GM23338 (cell line): ENCODE results near the gene ZSWIM1. TPM values are rescaled to one million over a fixed set of nuclear protein-coding genes. Genes with fewer than 3 reads are reported as not detected.

Experiments used
- ATAC-seq: fragments of 200-7000 bp; cut with Tn5 transposase; 3 replicates; pipeline ENCODE4 v1.9.1; 2020
- DNase-seq: peaks from one replicate; pipeline ENCODE4 v3.0.0-alpha.2; 2015; ENCODE audit warnings: low spot score
- H2AFZ ChIP-seq: fragments of 200-600 bp; sonication (generic); 2 replicates; pipeline ENCODE4 v1.8.0; 2016; ENCODE audit warnings: antibody characterized with exemption, mild to moderate bottlenecking, moderate library complexity
- H3F3A ChIP-seq: fragments of 200-600 bp; sonication (generic); replicated peaks from 2 replicates; pipeline ENCODE4 v1.8.0; 2017; ENCODE audit warnings: antibody characterized with exemption, mixed run types, low read depth
- H3K27ac ChIP-seq: fragments of 200-600 bp; sonication (generic); 2 replicates; pipeline ENCODE4 v1.6.1; 2016; ENCODE audit warnings: low read depth
- H3K27me3 ChIP-seq: fragments of 200-600 bp; sonication (generic); 2 replicates; pipeline ENCODE4 v1.8.0; 2016; ENCODE audit warnings: mild to moderate bottlenecking, mixed run types, moderate library complexity; ENCODE audit not compliant: insufficient read depth
- H3K36me3 ChIP-seq: fragments of 200-600 bp; sonication (generic); 2 replicates; pipeline ENCODE4 v1.8.0; 2016; ENCODE audit warnings: mild to moderate bottlenecking; ENCODE audit not compliant: insufficient read depth
- H3K4me1 ChIP-seq: fragments of 200-600 bp; sonication (generic); 2 replicates; pipeline ENCODE4 v1.8.0; 2016; ENCODE audit warnings: mild to moderate bottlenecking, moderate library complexity; ENCODE audit not compliant: insufficient read depth
- H3K4me2 ChIP-seq: fragments of 200-600 bp; sonication (generic); 2 replicates; pipeline ENCODE4 v1.7.1; 2017; ENCODE audit warnings: mixed run types
- H3K4me3 ChIP-seq: fragments of 200-600 bp; sonication (generic); 2 replicates; pipeline ENCODE4 v1.6.1; 2016; ENCODE audit warnings: mixed run types
- H3K79me2 ChIP-seq: fragments of 200-600 bp; sonication (generic); replicated peaks from 2 replicates; pipeline ENCODE4 v1.8.0; 2017; ENCODE audit warnings: mild to moderate bottlenecking; ENCODE audit not compliant: insufficient read depth
- H3K9me2 ChIP-seq: fragments of 200-600 bp; sonication (generic); 2 replicates; pipeline ENCODE4 v1.8.0; 2017; ENCODE audit not compliant: insufficient read depth
- H4K20me1 ChIP-seq: fragments of 200-600 bp; sonication (generic); replicated peaks from 2 replicates; pipeline ENCODE4 v1.8.0; 2017; ENCODE audit warnings: mild to moderate bottlenecking; ENCODE audit not compliant: insufficient read depth
- H3K27ac Mint-ChIP-seq: 2 replicates; pipeline ENCODE4 v1.8.0; 2020; ENCODE audit warnings: inconsistent platforms, mild to moderate bottlenecking, moderate library complexity, mixed read lengths
- H3K27me3 Mint-ChIP-seq: 3 replicates; pipeline ENCODE4 v1.8.0; 2022; ENCODE audit warnings: low read depth, mild to moderate bottlenecking, moderate library complexity, mixed read lengths, inconsistent platforms; ENCODE audit not compliant: insufficient read depth, poor library complexity
- H3K36me3 Mint-ChIP-seq: 3 replicates; pipeline ENCODE4 v1.8.0; 2021; ENCODE audit warnings: low read depth, mild to moderate bottlenecking, inconsistent platforms, moderate library complexity, mixed read lengths
- H3K4me1 Mint-ChIP-seq: 3 replicates; pipeline ENCODE4 v1.8.0; 2020; ENCODE audit warnings: mild to moderate bottlenecking, inconsistent platforms, mixed read lengths
- H3K4me3 Mint-ChIP-seq: 3 replicates; pipeline ENCODE4 v1.8.0; 2021; ENCODE audit warnings: moderate library complexity, mild to moderate bottlenecking, inconsistent platforms, mixed read lengths
- H3K9me3 Mint-ChIP-seq: 3 replicates; pipeline ENCODE4 v1.8.0; 2020; ENCODE audit warnings: moderate library complexity, mild to moderate bottlenecking, inconsistent platforms, mixed read lengths
- CREB1 ChIP-seq: fragments of 250-450 bp; sonication (Bioruptor Pico); IDR thresholded peaks from 2 replicates; pipeline ENCODE4 v1.5.0; 2020; ENCODE audit warnings: low read depth, mild to moderate bottlenecking, moderate library complexity
- EZH2 ChIP-seq: fragments of 200-600 bp; sonication (generic); IDR thresholded peaks from one replicate; pipeline ENCODE4 v1.8.0; 2017; ENCODE audit warnings: antibody characterized with exemption, mild to moderate bottlenecking, low read depth; ENCODE audit not compliant: unreplicated experiment
- EZH2phosphoT487 ChIP-seq: fragments of 200-600 bp; sonication (generic); IDR thresholded peaks from one replicate; pipeline ENCODE4 v1.8.1; 2018; ENCODE audit warnings: antibody characterized with exemption; ENCODE audit not compliant: unreplicated experiment
- JUNB ChIP-seq: IDR thresholded peaks from one replicate; pipeline ENCODE4 v1.6.1; 2016; ENCODE audit warnings: antibody characterized with exemption; ENCODE audit not compliant: unreplicated experiment
- NANOG ChIP-seq: IDR thresholded peaks from 2 replicates; pipeline ENCODE4 v1.6.1; 2016; ENCODE audit warnings: antibody characterized with exemption, borderline replicate concordance
- POLR2AphosphoS5 ChIP-seq: IDR thresholded peaks from 2 replicates; pipeline ENCODE4 v1.6.1; 2016; ENCODE audit warnings: antibody characterized with exemption, low read depth
- STAT1 ChIP-seq: IDR thresholded peaks from one replicate; pipeline ENCODE4 v1.6.1; 2016; ENCODE audit warnings: antibody characterized with exemption; ENCODE audit not compliant: unreplicated experiment
- ZNF114 ChIP-seq: fragments of 250-450 bp; sonication (Bioruptor Pico); IDR thresholded peaks from 2 replicates; pipeline ENCODE4 v1.5.0; 2020; ENCODE audit warnings: mild to moderate bottlenecking, moderate library complexity
- ZNF331 ChIP-seq: fragments of 250-450 bp; sonication (Bioruptor Pico); IDR thresholded peaks from 2 replicates; pipeline ENCODE4 v1.5.0; 2020; ENCODE audit warnings: low read depth, mild to moderate bottlenecking, moderate library complexity
- polyA plus RNA-seq: library from polyadenylated mRNA; unstranded; fragments of >200 nt; fragmentation: Nextera tagmentation; extraction: Ambion mirVana; gene quantifications from 2 replicates; pipeline ENCODE4 v1.2.1, GENCODE V29; 2016
- total RNA-seq: library from RNA; depleted of rRNA; stranded (reverse); fragments of >200 nt; shearing (Covaris generic); gene quantifications from 2 replicates; pipeline ENCODE4 v1.2.3, GENCODE V29; 2014
- TF ChIP-seq, protein P1 (sequence below), 2 experiments: fragments of 200-600 bp in 1 of 2; sonication (generic) in 1 of 2; conservative IDR thresholded peaks; 2 replicates each; pipeline versions ENCODE4 v1.5.1 to v1.6.1; 2016 to 2017; ENCODE audit warnings: antibody characterized with exemption in 2 of 2, low read depth in 2 of 2, mild to moderate bottlenecking in 2 of 2, moderate library complexity in 1 of 2
- TF ChIP-seq, protein P2 (sequence below): IDR thresholded peaks from 2 replicates; pipeline ENCODE4 v1.6.1; 2016; ENCODE audit warnings: antibody characterized with exemption
- TF ChIP-seq, protein P3 (sequence below): fragments of 250-450 bp; sonication (Bioruptor Pico); IDR thresholded peaks from 2 replicates; pipeline ENCODE4 v1.5.0; 2020; ENCODE audit warnings: mild to moderate bottlenecking, moderate library complexity
- TF ChIP-seq, protein P4 (sequence below): IDR thresholded peaks from one replicate; pipeline ENCODE4 v1.6.1; 2018; ENCODE audit warnings: antibody characterized with exemption; ENCODE audit not compliant: unreplicated experiment

Gene ZSWIM1
- total and polyA plus RNA-seq, 2 experiments from 2014 or later, result 11.5 to 16.2 TPM

DNA sequence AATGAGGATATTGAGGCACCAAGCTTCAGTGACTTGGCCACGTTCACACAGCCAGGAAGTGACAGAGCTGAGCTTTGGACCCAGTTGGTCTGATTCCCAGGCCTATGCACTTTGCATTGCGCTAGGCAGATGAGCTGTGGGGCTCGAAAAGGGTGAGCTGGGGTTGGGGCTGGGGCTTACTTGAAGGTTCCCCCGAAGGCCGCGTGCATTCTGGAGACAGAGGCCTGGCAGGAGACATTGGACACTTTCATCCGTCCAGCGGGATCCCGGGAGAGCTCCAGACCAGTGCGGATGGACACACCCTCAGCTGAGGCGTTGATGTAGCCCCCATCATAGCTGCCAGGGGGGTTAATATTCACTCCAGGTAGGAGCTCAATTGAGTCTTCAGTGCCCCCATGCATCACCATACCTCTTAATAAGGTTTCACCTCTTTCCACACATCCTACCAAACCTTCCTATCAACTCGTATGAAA is 28.3 kb downstream of the ZSWIM1 start:
- no peak overlapping the region for H3K27ac Mint-ChIP-seq
- DNase-seq (no peak), ATAC-seq (no peak)
- peaks cover 11% of the 10 kb centered on the region for H3K36me3 ChIP-seq
- H3K4me1 Mint-ChIP-seq, result peaks cover 14% of the 10 kb centered on the region
- peaks cover 10% of the 10 kb centered on the region for H3K79me2 ChIP-seq
- no peak overlapping the region for H3K4me2 ChIP-seq
- H3K27ac ChIP-seq, result no peak overlapping the region
- no peaks in the 10 kb centered on the region for H3K27me3 ChIP-seq
- TF ChIP-seq, protein P1, sequence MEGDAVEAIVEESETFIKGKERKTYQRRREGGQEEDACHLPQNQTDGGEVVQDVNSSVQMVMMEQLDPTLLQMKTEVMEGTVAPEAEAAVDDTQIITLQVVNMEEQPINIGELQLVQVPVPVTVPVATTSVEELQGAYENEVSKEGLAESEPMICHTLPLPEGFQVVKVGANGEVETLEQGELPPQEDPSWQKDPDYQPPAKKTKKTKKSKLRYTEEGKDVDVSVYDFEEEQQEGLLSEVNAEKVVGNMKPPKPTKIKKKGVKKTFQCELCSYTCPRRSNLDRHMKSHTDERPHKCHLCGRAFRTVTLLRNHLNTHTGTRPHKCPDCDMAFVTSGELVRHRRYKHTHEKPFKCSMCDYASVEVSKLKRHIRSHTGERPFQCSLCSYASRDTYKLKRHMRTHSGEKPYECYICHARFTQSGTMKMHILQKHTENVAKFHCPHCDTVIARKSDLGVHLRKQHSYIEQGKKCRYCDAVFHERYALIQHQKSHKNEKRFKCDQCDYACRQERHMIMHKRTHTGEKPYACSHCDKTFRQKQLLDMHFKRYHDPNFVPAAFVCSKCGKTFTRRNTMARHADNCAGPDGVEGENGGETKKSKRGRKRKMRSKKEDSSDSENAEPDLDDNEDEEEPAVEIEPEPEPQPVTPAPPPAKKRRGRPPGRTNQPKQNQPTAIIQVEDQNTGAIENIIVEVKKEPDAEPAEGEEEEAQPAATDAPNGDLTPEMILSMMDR (conservative IDR thresholded peaks at IDR 0.05; ENCODE audit: low read depth in 2 of 2), result no peak
- TF ChIP-seq EZH2phosphoT487 (no peak), POLR2AphosphoS5 (no peak), ZNF331 (CRISPR knock-in tag) (no peak), NANOG (no peak), JUNB (no peak), EZH2 (no peak), ZNF114 (CRISPR knock-in tag) (no peak), CREB1 (CRISPR knock-in tag) (no peak), STAT1 (no peak)
- TF ChIP-seq, protein P2, sequence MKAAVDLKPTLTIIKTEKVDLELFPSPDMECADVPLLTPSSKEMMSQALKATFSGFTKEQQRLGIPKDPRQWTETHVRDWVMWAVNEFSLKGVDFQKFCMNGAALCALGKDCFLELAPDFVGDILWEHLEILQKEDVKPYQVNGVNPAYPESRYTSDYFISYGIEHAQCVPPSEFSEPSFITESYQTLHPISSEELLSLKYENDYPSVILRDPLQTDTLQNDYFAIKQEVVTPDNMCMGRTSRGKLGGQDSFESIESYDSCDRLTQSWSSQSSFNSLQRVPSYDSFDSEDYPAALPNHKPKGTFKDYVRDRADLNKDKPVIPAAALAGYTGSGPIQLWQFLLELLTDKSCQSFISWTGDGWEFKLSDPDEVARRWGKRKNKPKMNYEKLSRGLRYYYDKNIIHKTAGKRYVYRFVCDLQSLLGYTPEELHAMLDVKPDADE, result no peak
- TF ChIP-seq, protein P3, sequence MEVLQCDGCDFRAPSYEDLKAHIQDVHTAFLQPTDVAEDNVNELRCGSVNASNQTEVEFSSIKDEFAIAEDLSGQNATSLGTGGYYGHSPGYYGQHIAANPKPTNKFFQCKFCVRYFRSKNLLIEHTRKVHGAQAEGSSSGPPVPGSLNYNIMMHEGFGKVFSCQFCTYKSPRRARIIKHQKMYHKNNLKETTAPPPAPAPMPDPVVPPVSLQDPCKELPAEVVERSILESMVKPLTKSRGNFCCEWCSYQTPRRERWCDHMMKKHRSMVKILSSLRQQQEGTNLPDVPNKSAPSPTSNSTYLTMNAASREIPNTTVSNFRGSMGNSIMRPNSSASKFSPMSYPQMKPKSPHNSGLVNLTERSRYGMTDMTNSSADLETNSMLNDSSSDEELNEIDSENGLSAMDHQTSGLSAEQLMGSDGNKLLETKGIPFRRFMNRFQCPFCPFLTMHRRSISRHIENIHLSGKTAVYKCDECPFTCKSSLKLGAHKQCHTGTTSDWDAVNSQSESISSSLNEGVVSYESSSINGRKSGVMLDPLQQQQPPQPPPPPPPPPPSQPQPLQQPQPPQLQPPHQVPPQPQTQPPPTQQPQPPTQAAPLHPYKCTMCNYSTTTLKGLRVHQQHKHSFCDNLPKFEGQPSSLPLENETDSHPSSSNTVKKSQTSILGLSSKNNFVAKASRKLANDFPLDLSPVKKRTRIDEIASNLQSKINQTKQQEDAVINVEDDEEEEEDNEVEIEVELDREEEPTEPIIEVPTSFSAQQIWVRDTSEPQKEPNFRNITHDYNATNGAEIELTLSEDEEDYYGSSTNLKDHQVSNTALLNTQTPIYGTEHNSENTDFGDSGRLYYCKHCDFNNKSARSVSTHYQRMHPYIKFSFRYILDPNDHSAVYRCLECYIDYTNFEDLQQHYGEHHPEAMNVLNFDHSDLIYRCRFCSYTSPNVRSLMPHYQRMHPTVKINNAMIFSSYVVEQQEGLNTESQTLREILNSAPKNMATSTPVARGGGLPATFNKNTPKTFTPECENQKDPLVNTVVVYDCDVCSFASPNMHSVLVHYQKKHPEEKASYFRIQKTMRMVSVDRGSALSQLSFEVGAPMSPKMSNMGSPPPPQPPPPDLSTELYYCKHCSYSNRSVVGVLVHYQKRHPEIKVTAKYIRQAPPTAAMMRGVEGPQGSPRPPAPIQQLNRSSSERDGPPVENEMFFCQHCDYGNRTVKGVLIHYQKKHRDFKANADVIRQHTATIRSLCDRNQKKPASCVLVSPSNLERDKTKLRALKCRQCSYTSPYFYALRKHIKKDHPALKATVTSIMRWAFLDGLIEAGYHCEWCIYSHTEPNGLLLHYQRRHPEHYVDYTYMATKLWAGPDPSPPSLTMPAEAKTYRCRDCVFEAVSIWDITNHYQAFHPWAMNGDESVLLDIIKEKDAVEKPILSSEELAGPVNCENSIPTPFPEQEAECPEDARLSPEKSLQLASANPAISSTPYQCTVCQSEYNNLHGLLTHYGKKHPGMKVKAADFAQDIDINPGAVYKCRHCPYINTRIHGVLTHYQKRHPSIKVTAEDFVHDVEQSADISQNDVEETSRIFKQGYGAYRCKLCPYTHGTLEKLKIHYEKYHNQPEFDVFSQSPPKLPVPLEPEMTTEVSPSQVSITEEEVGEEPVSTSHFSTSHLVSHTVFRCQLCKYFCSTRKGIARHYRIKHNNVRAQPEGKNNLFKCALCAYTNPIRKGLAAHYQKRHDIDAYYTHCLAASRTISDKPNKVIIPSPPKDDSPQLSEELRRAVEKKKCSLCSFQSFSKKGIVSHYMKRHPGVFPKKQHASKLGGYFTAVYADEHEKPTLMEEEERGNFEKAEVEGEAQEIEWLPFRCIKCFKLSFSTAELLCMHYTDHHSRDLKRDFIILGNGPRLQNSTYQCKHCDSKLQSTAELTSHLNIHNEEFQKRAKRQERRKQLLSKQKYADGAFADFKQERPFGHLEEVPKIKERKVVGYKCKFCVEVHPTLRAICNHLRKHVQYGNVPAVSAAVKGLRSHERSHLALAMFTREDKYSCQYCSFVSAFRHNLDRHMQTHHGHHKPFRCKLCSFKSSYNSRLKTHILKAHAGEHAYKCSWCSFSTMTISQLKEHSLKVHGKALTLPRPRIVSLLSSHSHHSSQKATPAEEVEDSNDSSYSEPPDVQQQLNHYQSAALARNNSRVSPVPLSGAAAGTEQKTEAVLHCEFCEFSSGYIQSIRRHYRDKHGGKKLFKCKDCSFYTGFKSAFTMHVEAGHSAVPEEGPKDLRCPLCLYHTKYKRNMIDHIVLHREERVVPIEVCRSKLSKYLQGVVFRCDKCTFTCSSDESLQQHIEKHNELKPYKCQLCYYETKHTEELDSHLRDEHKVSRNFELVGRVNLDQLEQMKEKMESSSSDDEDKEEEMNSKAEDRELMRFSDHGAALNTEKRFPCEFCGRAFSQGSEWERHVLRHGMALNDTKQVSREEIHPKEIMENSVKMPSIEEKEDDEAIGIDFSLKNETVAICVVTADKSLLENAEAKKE, result no peak
- TF ChIP-seq, protein P4, sequence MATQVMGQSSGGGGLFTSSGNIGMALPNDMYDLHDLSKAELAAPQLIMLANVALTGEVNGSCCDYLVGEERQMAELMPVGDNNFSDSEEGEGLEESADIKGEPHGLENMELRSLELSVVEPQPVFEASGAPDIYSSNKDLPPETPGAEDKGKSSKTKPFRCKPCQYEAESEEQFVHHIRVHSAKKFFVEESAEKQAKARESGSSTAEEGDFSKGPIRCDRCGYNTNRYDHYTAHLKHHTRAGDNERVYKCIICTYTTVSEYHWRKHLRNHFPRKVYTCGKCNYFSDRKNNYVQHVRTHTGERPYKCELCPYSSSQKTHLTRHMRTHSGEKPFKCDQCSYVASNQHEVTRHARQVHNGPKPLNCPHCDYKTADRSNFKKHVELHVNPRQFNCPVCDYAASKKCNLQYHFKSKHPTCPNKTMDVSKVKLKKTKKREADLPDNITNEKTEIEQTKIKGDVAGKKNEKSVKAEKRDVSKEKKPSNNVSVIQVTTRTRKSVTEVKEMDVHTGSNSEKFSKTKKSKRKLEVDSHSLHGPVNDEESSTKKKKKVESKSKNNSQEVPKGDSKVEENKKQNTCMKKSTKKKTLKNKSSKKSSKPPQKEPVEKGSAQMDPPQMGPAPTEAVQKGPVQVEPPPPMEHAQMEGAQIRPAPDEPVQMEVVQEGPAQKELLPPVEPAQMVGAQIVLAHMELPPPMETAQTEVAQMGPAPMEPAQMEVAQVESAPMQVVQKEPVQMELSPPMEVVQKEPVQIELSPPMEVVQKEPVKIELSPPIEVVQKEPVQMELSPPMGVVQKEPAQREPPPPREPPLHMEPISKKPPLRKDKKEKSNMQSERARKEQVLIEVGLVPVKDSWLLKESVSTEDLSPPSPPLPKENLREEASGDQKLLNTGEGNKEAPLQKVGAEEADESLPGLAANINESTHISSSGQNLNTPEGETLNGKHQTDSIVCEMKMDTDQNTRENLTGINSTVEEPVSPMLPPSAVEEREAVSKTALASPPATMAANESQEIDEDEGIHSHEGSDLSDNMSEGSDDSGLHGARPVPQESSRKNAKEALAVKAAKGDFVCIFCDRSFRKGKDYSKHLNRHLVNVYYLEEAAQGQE, result no peak
- H3K4me1 ChIP-seq, result peaks cover 7% of the 10 kb centered on the region; the same call in 1 of the 2 replicates
- H3K4me3 ChIP-seq, result no peak overlapping the region
- peaks cover 25% of the 10 kb centered on the region for H3K27me3 Mint-ChIP-seq
- H3K9me2 ChIP-seq, result no peaks in the 10 kb centered on the region
- H3K4me3 Mint-ChIP-seq, result no peak overlapping the region
- no peaks in the 10 kb centered on the region; the same call in 2 of the 3 replicates for H3K9me3 Mint-ChIP-seq
- H3K36me3 Mint-ChIP-seq, result peaks cover 59% of the 10 kb centered on the region
- no peak overlapping the region for H2AFZ ChIP-seq
- H4K20me1 ChIP-seq, result peaks cover 18% of the 10 kb centered on the region
- H3F3A ChIP-seq, result peaks cover 11% of the 10 kb centered on the region; the same call in 1 of the 2 replicates
